HFF-Myc (cell line): ENCODE results near the gene SLC19A2.
"Not testable (repeated sequence)": the region's sequence is repeated elsewhere in the genome, so short reads cannot be mapped to it uniquely, and the experiment has no call there.

Source experiments
- DNase-seq: peaks from one replicate; pipeline ENCODE4 v3.0.0-alpha.2; 2011; ENCODE audit warnings: low read depth; ENCODE audit errors: extremely low read depth
- H3K4me3 ChIP-seq: replicated peaks from 2 replicates; pipeline ENCODE4 v1.5.1; 2011; ENCODE audit warnings: low read depth, mild to moderate bottlenecking, control low read depth, low read length
- TF ChIP-seq, protein P1 (sequence below): IDR thresholded peaks from 2 replicates; pipeline ENCODE4 v1.5.1; 2012; ENCODE audit warnings: mild to moderate bottlenecking, low read depth, low read length, control low read depth; ENCODE audit errors: missing control alignments

The SLC19A2 gene

DNA sequence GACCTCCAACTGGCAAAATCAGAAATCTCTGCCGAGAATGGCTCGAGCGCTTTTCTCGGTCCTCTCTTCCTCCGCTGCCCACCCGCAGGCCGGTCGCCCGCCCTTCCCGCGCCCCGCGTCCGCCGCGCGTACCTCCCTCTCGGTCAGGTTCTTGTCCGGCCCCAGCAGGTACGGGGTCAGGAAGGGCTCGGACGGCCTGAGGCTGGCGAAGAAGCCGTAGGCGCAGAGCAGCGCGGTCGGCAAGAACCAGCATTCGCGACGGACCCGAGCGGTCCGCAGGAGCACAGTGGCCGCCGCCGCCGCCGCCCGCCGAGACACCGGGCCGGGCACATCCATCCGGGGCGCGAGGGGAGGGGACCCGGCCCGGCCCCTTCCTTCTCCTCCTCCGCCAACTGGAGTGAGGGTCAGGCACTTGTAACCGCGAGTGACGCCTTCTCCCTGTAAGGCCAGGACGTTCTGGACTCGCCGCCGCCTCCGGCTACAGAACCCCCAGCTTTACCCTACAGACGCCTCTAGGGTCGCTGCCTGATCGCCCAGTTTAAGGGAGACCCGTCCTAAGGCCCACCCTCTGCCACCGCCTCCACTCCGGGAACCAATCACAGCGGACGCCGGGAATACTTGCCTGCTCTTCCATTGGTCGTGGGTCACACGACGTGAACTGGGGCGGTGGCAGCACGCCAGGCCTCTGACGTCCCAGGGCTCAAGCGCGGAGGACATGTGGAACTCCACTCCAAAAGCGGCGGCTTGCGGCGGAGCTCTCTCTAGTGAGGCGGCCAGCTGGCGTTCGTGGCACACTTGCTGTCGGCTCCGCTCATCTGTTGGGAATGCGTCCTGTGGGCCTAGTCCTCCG, at the start of gene SLC19A2:
TSS of gene SLC19A2 (minus strand) at position 514 of the 850 bp plus-strand sequence. CDS start at position 336, 178 bp downstream.
- H3K4me3 ChIP-seq: peak within 1 kb of the TSS; percentile 78
- TF ChIP-seq, protein P1, sequence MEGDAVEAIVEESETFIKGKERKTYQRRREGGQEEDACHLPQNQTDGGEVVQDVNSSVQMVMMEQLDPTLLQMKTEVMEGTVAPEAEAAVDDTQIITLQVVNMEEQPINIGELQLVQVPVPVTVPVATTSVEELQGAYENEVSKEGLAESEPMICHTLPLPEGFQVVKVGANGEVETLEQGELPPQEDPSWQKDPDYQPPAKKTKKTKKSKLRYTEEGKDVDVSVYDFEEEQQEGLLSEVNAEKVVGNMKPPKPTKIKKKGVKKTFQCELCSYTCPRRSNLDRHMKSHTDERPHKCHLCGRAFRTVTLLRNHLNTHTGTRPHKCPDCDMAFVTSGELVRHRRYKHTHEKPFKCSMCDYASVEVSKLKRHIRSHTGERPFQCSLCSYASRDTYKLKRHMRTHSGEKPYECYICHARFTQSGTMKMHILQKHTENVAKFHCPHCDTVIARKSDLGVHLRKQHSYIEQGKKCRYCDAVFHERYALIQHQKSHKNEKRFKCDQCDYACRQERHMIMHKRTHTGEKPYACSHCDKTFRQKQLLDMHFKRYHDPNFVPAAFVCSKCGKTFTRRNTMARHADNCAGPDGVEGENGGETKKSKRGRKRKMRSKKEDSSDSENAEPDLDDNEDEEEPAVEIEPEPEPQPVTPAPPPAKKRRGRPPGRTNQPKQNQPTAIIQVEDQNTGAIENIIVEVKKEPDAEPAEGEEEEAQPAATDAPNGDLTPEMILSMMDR: no peak
- DNase-seq: peak; percentile 97

- DNase-seq: no peak
- TF ChIP-seq, protein P1: no peak
- no peak overlapping the region for H3K4me3 ChIP-seq
Observed at GRCh38 chr1:169534653-169535052, 48.9 kb upstream of the SLC19A2 start.

DNA sequence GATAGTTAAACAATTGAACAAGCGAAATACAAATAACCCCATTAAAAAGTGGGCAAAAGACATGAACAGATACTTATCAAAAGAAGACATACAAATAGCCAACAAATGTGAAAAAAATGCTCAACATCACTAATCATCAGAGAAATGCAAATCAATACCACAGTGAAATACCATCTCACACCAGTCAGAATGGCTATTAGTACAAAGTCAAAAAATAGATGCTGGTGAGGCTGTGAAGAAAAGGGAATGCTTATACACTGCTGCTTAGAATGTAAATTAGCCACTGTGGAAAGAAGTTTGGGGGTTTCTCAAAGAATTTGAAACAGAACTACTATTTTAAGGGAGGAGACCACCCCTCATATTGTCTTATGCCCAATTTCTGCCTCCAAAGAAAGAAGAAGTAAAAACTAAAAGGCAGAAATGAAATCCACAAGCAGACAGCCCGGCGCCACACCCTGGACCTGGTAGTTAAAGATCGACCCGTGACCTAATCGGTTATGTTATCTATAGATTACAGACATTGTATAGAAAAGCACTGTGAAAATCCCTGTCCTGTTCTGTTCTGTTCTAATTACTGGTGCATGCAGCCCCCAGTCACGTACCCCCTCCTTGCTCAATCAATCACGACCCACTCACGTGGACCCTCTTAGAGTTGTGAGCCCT, 47.9 kb upstream of the SLC19A2 start:
- DNase-seq, H3K4me3 ChIP-seq: not testable (repeated sequence)

DNA sequence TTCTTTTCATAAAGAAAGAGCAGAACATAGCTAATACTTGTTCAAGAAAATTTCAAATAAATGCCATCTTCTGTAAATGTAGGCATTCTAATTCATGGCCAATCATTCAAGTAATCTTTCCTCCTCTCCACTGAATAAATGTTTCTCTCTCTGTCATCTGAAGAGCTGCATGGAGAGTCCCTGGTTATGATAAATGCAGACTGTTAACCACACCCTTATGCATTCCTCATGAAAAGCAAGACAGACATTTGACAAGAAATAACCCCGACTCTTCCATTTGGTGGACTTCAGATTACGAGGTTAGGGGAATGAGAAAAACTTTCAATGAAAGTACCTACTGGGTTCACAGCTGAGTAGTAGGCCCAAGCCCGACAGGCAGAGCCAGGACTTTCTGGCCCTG, 44.7 kb upstream of the SLC19A2 start:
- DNase-seq: no peak
- H3K4me3 ChIP-seq: no peak overlapping the region
- TF ChIP-seq, protein P1: no peak

GRCh38 chr1:169529068-169529642, 43.4 kb upstream of the SLC19A2 start:
- TF ChIP-seq, protein P1: no peak
- DNase-seq: no peak
- H3K4me3 ChIP-seq: no peak overlapping the region

GRCh38 chr1:169528215-169529067, 42.7 kb upstream of the SLC19A2 start:
- no peak overlapping the region for H3K4me3 ChIP-seq
- TF ChIP-seq, protein P1: no peak
- no peak for DNase-seq
